HepG2 (cell line): ENCODE data around the gene NOTCH3. TPM values are rescaled to one million over a fixed set of nuclear protein-coding genes. Genes with fewer than 3 reads are reported as not detected.

Experiments used
- ATAC-seq: fragments of 200-7000 bp; cut with Tn5 transposase; 3 replicates; pipeline ENCODE4 v1.9.1; 2020; ENCODE audit warnings: mild to moderate bottlenecking, moderate library complexity
- BruUV-seq: library from RNA; stranded (reverse); fragments of 400-500 nt; replicated peaks from 2 replicates; lab custom pipeline; 2021; lab: Mats Ljungman, UMichigan
- CTCF ChIA-PET: fragments of 300-600 bp; formaldehyde crosslinking; extraction: SDS; loops from one replicate; lab custom pipeline; 2021; ENCODE audit warnings: low total read pairs, inconsistent platforms, low intra/inter-chr PET ratio; lab: Yijun Ruan, JAX
- POLR2A ChIA-PET: fragments of 350-600 bp; sonication (Branson Sonifier 250); formaldehyde crosslinking; loops from one replicate; lab custom pipeline; 2020; ENCODE audit warnings: antibody characterized with exemption, inconsistent platforms; lab: Yijun Ruan, JAX
- DNase-seq: peaks from one replicate; pipeline ENCODE4 v3.0.0-alpha.2; 2015; ENCODE audit warnings: low spot score
- FAIRE-seq: peaks from 3 replicates; lab custom pipeline; 2011; peaks lifted over from hg19 to GRCh38; lab: Jason Lieb, UNC
- H2AFZ ChIP-seq: one replicate; pipeline ENCODE4 v1.6.1; 2011; ENCODE audit warnings: low read length, inconsistent platforms
- H3K27ac ChIP-seq: fragments of 300-600 bp; 3 replicates; pipeline ENCODE4 v1.8.0; 2011; ENCODE audit warnings: mixed run types, mild to moderate bottlenecking, mixed read lengths, low read length, inconsistent platforms; ENCODE audit not compliant: insufficient read depth; ENCODE audit errors: extremely low read length
- H3K27me3 ChIP-seq, 2 experiments: fragments of 200-600 bp in 1 of 2; 2 replicates in 1 of 2; 3 replicates in 1 of 2; pipeline versions ENCODE4 v1.6.0 to v1.8.0; 2011; ENCODE audit warnings: low read length in 2 of 2, mild to moderate bottlenecking in 2 of 2, moderate library complexity in 2 of 2, inconsistent platforms in 1 of 2; ENCODE audit not compliant: insufficient read depth in 2 of 2, control insufficient read depth in 1 of 2
- H3K36me3 ChIP-seq, 2 experiments: fragments of 200-600 bp in 1 of 2; replicated peaks in 1 of 2; 2 replicates in 1 of 2; 3 replicates in 1 of 2; pipeline versions ENCODE4 v1.5.1 to v1.8.0; 2011; ENCODE audit warnings: low read length in 2 of 2, inconsistent platforms in 1 of 2; ENCODE audit not compliant: insufficient read depth in 2 of 2, control insufficient read depth in 1 of 2
- H3K4me1 ChIP-seq: 2 replicates; pipeline ENCODE4 v1.5.1; 2012; ENCODE audit warnings: low read length, inconsistent platforms; ENCODE audit not compliant: insufficient read depth
- H3K4me2 ChIP-seq: 2 replicates; pipeline ENCODE4 v1.6.0; 2011; ENCODE audit warnings: low read depth, low read length, inconsistent platforms
- H3K4me3 ChIP-seq, 3 experiments: fragments of 200-600 bp in 1 of 3; sonication (generic), shearing (Covaris generic) in 1 of 3; replicated peaks in 1 of 3; 2 replicates each; pipeline ENCODE4 v1.5.1; 2011 to 2016; ENCODE audit warnings: low read length in 3 of 3, inconsistent platforms in 2 of 3, low read depth in 2 of 3, mild to moderate bottlenecking in 2 of 3, control low read depth in 1 of 3, mixed read lengths in 1 of 3; ENCODE audit not compliant: insufficient read depth in 1 of 3
- H3K79me2 ChIP-seq: one replicate; pipeline ENCODE4 v1.6.1; 2011; ENCODE audit warnings: low read length, inconsistent platforms; ENCODE audit not compliant: insufficient read depth
- H3K9ac ChIP-seq: 2 replicates; pipeline ENCODE4 v1.6.0; 2011; ENCODE audit warnings: mild to moderate bottlenecking, low read depth, low read length, inconsistent platforms; ENCODE audit not compliant: insufficient read depth
- H3K9me3 ChIP-seq: 2 replicates; pipeline ENCODE4 v1.5.1; 2012; ENCODE audit warnings: mild to moderate bottlenecking, low read length
- H4K20me1 ChIP-seq: 2 replicates; pipeline ENCODE4 v1.6.0; 2011; ENCODE audit warnings: inconsistent platforms, mild to moderate bottlenecking, low read length, moderate library complexity; ENCODE audit not compliant: insufficient read depth
- CBX2 ChIP-seq, 2 experiments: fragments of 200-600 bp in 1 of 2; sonication (generic); formaldehyde crosslinking in 1 of 2; IDR thresholded peaks; 2 replicates each; pipeline versions ENCODE4 v1.7.0 to v1.8.1; 2018 to 2022; ENCODE audit warnings: low read depth in 2 of 2, low read length in 1 of 2, mild to moderate bottlenecking in 1 of 2, missing genetic modification reagents in 1 of 2
- ESRRA ChIP-seq: sonication (generic); formaldehyde crosslinking; IDR thresholded peaks from 2 replicates; pipeline ENCODE4 v1.5.1; 2020; ENCODE audit warnings: mild to moderate bottlenecking, low read depth, missing genetic modification reagents
- FOSL2 ChIP-seq: sonication (generic); formaldehyde crosslinking; IDR thresholded peaks from 2 replicates; pipeline ENCODE4 v1.4.0; 2020; ENCODE audit warnings: missing genetic modification reagents
- HNF4A ChIP-seq: sonication (generic); formaldehyde crosslinking; IDR thresholded peaks from 2 replicates; pipeline ENCODE4 v1.4.0; 2020; ENCODE audit warnings: missing genetic modification reagents
- XRCC5 ChIP-seq: fragments of 200-400 bp; formaldehyde crosslinking; optimal IDR thresholded peaks from 2 replicates; pipeline ENCODE3; 2017; ENCODE audit warnings: mild to moderate bottlenecking, low read length
- ZNF331 ChIP-seq: sonication (generic); formaldehyde crosslinking; IDR thresholded peaks from 2 replicates; pipeline ENCODE4 v1.4.0; 2020; ENCODE audit warnings: missing genetic modification reagents
- ZNF605 ChIP-seq: sonication (generic); formaldehyde crosslinking; IDR thresholded peaks from 2 replicates; pipeline ENCODE4 v1.8.0; 2022; ENCODE audit warnings: mild to moderate bottlenecking, missing genetic modification reagents
- WGBS: methylation state at CpG from one replicate; pipeline ENCODE4 v1.1.6; 2017; ENCODE audit warnings: low lambda C conversion rate; 5-methylcytosine and 5-hydroxymethylcytosine counted together
- in situ Hi-C: cut with HindIII; loops from 2 replicates; pipeline ENCODE4 v1.10.0; 2017; ENCODE audit warnings: low pct_unique_long_range_greater_than_20kb; ENCODE audit not compliant: extremely low pct_ligation_motif_present
- intact Hi-C: fragments of 100-400 bp; cut with micrococcal nuclease; formaldehyde crosslinking; loops from one replicate; pipeline ENCODE4 v1.10.0; 2022; ENCODE audit not compliant: unreplicated experiment
- polyA plus RNA-seq, 8 experiments: library from polyadenylated mRNA; depleted of rRNA in 3 of 8; stranded (reverse) in 7 of 8; unstranded in 1 of 8; fragments of >200 nt; fragmentation: Illumina TruSeq in 4 of 8; extraction: Trizol in 4 of 8; gene quantifications; 2 replicates each; pipeline versions ENCODE4 v1.2.1 to v1.2.3, GENCODE V29; 2011 to 2016; ENCODE audit warnings: low read depth in 4 of 8, missing spikeins in 1 of 8, mixed read lengths in 1 of 8; ENCODE audit not compliant: insufficient read depth in 1 of 8
- total RNA-seq, 5 experiments: library from RNA; depleted of rRNA; stranded (reverse); fragments of >200 nt; fragmentation: Illumina TruSeq; extraction: Trizol; gene quantifications; 2 replicates each; pipeline ENCODE4 v1.2.3, GENCODE V29; 2016; ENCODE audit warnings: low read depth in 1 of 5
- TF ChIP-seq, protein P1 (sequence below): sonication (generic); formaldehyde crosslinking; IDR thresholded peaks from 2 replicates; pipeline ENCODE4 v1.5.1; 2020; ENCODE audit warnings: mild to moderate bottlenecking, missing genetic modification reagents, moderate library complexity
- TF ChIP-seq, protein P2 (sequence below): sonication (generic); formaldehyde crosslinking; IDR thresholded peaks from 2 replicates; pipeline ENCODE4 v1.5.1; 2020; ENCODE audit warnings: missing genetic modification reagents, mild to moderate bottlenecking, borderline replicate concordance

The NOTCH3 gene
- total and polyA plus RNA-seq, 2 of the 13 experiments (the other 11 are each of a cell fraction or from before 2014, with no cell fraction given) = 0.09 to 0.28 TPM

DNA sequence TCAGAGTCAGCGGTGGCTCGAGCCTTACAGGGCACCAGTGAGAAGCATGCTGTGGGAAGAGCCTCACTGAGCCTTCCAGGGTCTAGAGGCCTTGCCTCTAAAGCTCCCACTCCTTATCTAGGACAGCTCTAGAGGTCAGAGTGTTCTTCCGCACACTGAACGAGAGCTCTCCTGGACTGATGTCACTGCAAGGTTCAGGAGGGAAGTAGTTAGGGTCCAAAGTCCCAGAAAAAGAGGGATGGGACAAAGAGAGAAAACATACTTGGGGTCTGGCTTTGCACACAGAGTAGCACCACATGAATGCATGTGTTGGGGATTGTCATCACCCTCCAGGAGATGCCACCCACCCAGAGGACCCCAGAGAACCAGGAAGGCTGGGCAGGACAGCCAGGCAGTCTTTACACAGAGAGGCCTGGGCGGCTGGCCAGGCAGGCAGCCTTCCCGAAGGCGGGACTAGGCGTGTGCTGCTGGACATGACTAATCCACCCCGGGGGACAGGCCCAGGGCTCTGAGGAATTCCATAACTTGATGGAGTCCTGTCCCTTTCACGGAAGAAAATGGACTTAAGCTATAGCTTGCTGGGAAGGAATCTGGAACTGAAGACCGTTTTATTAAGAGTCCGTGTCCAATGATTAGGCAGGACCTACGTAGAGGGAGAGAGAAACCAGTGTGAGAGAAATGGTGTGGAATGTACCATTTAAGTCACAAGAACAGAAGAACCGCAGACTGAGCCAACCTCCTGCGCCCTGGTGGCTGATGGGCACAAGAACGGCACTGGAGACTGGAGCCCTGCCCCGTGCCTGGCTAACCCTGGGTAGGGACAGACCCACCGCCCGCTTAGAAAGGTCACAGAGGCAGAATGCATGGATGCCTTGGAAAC is 48.1 kb upstream of the NOTCH3 start:
- FAIRE-seq (peak; percentile 39), DNase-seq (no peak), ATAC-seq (peak; percentile 16)
- no peaks in the 10 kb centered on the region for H3K27me3 ChIP-seq
- intact Hi-C loops (loop anchor here (5.0 kb wide), 1 partner anchor 72 kb away; no protein-coding TSS in a partner anchor), in situ Hi-C loops (no loop called here)
- H3K79me2 ChIP-seq = no peaks in the 10 kb centered on the region
- no TSS peak for BruUV-seq
- H3K27ac ChIP-seq = peak overlapping the region; percentile 38
- peaks cover 40% of the 10 kb centered on the region for H3K4me1 ChIP-seq
- no peak overlapping the region for H3K4me3 ChIP-seq
- POLR2A ChIA-PET = interaction anchor here (0.6 to 1.4 kb wide), 2 partner anchors 23 to 68 kb away, joined by 3 to 4 read pairs; no protein-coding TSS in a partner anchor
- no peaks in the 10 kb centered on the region for H3K9me3 ChIP-seq
- peaks cover 39 to 88% of the 10 kb centered on the region in 2 experiments for H3K36me3 ChIP-seq
- no peak overlapping the region for H2AFZ ChIP-seq
- H4K20me1 ChIP-seq = peaks cover 49% of the 10 kb centered on the region; the same call in 1 of the 2 replicates
- 78% methylated on average over 19 of the region's 19 CpGs for WGBS
- no peak overlapping the region for H3K9ac ChIP-seq
- H3K4me2 ChIP-seq = no peak overlapping the region
- CTCF ChIA-PET = no interaction called here
- TF ChIP-seq, protein P1, sequence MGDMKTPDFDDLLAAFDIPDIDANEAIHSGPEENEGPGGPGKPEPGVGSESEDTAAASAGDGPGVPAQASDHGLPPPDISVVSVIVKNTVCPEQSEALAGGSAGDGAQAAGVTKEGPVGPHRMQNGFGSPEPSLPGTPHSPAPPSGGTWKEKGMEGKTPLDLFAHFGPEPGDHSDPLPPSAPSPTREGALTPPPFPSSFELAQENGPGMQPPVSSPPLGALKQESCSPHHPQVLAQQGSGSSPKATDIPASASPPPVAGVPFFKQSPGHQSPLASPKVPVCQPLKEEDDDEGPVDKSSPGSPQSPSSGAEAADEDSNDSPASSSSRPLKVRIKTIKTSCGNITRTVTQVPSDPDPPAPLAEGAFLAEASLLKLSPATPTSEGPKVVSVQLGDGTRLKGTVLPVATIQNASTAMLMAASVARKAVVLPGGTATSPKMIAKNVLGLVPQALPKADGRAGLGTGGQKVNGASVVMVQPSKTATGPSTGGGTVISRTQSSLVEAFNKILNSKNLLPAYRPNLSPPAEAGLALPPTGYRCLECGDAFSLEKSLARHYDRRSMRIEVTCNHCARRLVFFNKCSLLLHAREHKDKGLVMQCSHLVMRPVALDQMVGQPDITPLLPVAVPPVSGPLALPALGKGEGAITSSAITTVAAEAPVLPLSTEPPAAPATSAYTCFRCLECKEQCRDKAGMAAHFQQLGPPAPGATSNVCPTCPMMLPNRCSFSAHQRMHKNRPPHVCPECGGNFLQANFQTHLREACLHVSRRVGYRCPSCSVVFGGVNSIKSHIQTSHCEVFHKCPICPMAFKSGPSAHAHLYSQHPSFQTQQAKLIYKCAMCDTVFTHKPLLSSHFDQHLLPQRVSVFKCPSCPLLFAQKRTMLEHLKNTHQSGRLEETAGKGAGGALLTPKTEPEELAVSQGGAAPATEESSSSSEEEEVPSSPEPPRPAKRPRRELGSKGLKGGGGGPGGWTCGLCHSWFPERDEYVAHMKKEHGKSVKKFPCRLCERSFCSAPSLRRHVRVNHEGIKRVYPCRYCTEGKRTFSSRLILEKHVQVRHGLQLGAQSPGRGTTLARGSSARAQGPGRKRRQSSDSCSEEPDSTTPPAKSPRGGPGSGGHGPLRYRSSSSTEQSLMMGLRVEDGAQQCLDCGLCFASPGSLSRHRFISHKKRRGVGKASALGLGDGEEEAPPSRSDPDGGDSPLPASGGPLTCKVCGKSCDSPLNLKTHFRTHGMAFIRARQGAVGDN (CRISPR knock-in tag) = peak; percentile 55
- TF ChIP-seq ZNF331 (CRISPR knock-in tag) = peak; percentile 25; the same call in 1 of the 2 replicates
- 0 out of 2 replicates have a peak, but pooled peaks have one; percentile 20 for TF ChIP-seq ESRRA
- peak; percentile 63 for TF ChIP-seq HNF4A
- TF ChIP-seq XRCC5 = peak; percentile 16
- TF ChIP-seq CBX2 (IDR thresholded peaks at IDR 0.05; ENCODE audit: low read depth, low read length) = no peak
- TF ChIP-seq CBX2 (CRISPR knock-in tag; IDR thresholded peaks at IDR 0.05; ENCODE audit: low read depth) = no peak
- TF ChIP-seq, protein P2, sequence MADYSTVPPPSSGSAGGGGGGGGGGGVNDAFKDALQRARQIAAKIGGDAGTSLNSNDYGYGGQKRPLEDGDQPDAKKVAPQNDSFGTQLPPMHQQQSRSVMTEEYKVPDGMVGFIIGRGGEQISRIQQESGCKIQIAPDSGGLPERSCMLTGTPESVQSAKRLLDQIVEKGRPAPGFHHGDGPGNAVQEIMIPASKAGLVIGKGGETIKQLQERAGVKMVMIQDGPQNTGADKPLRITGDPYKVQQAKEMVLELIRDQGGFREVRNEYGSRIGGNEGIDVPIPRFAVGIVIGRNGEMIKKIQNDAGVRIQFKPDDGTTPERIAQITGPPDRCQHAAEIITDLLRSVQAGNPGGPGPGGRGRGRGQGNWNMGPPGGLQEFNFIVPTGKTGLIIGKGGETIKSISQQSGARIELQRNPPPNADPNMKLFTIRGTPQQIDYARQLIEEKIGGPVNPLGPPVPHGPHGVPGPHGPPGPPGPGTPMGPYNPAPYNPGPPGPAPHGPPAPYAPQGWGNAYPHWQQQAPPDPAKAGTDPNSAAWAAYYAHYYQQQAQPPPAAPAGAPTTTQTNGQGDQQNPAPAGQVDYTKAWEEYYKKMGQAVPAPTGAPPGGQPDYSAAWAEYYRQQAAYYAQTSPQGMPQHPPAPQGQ (CRISPR knock-in tag) = no peak
- 0 out of 2 replicates have a peak, but pooled peaks have one; percentile 37 for TF ChIP-seq FOSL2
- TF ChIP-seq ZNF605 = no peak
